HG02938 (cell line): ENCODE data around the gene FGF10.

Source experiments
- ATAC-seq: cut with Tn5 transposase; IDR thresholded peaks from one replicate; pipeline ENCODE4 v1.9.1; 2021; ENCODE audit warnings: mild to moderate bottlenecking, moderate library complexity; ENCODE audit not compliant: unreplicated experiment

FGF10 gene

DNA sequence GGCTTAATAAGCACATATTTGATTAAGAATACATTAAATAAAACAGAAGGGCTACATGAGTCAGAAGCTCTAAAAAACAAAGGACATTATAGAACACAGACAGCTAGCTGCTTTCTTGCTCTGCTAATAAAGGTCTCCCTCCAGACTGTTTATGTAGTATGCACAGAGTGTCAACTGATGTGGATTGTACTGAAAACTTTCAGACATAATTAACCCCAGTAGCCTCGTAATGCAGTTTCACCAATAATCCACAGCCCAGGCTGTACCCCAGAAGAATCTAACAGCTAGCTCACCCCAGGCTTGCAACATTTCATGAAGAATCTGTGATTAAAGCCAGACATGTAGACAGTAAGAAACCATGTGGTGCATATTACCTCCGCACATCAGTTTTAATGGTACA lies 30.8 kb downstream of the FGF10 start:
- ATAC-seq, result no peak

GRCh38 chr5:44356231-44356630 lies 33.0 kb downstream of the FGF10 start:
- no peak for ATAC-seq

GRCh38 chr5:44345871-44346270 lies 43.3 kb downstream of the FGF10 start:
- no peak for ATAC-seq

- no peak for ATAC-seq
Observed at GRCh38 chr5:44336708-44337107, 52.5 kb downstream of the FGF10 start.

GRCh38 chr5:44334622-44335021 lies 54.6 kb downstream of the FGF10 start:
- no peak for ATAC-seq

GRCh38 chr5:44332285-44332971 lies 56.8 kb downstream of the FGF10 start:
- ATAC-seq, result peak; percentile 65

DNA sequence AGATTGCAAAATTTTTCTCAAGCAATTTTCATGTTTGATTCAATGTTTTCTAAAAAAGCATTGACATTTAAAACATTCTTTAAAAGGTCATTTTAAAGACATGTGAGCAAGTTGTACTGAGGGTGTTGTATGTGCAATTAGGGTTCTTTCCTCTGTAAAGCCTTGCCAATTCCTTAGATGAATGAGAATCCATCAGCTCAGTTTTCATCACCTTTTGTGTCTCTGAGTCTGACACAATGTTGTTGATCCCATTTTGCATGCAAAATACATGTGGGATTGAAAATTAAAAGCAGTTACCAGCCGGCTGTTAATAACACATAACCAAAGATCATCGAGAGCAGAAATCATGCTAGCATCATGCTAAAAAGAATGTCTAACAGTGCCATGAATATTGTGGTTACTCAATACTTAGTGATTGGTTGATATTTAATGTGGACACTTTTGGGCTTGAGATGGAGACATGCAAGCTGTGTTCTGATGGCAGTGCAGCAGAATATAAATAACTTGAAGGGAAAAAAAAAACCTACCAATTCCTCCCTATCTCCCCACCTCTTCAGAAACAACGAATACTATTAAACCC lies 57.7 kb downstream of the FGF10 start:
- no peak for ATAC-seq

GRCh38 chr5:44329716-44330115 lies 59.5 kb downstream of the FGF10 start:
- no peak for ATAC-seq

GRCh38 chr5:44321144-44321725 lies 68.0 kb downstream of the FGF10 start:
- ATAC-seq, result no peak

DNA sequence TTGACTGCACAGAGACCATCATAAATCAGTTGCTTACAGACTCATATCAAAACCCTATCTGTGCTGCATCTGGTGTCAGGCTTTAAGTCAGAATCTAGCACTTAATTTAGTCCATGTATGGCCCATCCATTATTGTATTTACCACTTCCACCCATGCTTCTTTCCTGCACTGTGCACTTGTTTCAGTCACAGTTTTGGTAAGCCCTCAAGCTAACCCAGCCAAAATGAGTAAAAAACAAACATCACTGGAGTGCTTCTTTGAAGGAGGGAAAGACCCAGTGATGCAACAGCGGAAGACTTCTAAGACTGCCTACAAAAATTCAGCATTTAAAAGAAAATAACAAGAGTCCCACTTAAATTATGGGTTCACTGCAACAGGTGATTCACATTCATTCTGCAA lies 69.0 kb downstream of the FGF10 start:
- no peak for ATAC-seq

DNA sequence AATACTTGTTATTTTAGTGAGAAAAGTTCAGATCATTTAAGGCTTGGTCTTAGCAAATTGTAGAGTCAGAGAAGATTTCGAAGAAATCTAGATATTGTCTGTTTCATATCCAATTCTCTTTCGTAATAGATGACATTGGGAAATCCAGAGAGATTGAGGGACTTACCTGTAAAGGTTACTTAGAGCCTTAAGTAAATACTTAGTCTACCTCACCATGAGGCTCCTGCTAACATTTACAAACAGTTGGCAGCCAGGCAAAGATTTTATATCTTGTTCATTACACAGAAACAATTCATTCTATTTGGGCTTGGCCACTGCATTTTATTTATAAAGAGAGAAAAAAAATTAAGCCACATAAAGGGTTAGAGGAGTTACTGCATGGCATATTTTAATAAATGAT lies 70.3 kb downstream of the FGF10 start:
- no peak for ATAC-seq

DNA sequence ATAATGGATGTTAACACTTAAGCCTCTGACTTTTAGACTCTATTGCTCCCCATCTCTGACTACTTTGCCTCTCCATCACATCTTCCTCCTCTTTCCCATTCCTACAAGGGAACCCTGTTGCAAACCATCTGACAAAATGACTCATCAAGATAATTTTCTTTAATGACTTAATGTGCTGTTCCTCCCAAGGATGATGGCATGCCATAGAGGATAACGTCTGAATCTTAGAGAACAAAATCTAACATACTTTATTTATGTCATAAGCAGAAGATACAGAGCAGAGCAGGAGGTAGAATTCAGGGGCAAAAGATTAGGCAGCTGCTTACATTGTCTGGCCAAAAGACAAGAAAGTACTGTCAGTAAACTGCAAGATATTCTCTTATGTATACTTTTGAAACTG lies 76.8 kb downstream of the FGF10 start:
- ATAC-seq, result no peak

DNA sequence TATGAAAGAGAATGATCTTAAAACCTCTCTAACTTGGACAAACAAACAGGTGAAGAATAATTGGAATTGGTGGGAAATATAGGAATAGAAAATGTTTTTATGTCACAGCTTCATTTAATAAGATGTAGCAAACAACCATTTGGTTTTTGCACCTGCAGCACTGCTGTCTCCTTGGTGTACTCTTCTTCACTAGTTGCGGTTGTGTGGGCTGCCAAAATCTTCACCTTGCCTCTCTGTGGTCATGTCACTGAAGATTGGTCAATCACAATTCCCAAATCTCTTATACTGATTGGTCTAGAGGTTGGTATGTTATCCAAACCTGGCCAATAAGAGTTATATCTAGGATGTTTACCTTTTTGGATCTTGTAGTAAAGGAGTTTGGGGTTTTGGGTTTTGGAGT lies 88.7 kb downstream of the FGF10 start:
- ATAC-seq, result no peak

GRCh38 chr5:44299394-44299793 lies 89.8 kb downstream of the FGF10 start:
- ATAC-seq, result no peak

DNA sequence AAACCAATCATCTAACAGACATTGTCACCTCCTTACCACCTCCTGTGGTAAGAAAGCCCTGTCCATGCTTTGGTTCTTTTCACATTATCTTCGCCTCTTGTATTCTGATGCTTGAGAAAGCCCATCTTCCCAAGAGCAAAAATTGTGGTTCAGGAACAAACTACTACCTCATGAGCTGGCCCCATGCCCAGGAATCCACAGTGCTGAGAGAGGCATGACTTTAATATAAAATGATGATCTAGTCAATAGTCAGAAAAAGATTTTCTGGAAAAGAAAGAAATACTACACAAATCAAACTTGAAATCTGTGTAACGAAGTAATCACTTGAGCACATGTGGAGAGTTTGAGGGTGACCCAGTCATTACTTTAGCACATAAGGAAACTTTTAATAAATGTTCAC lies 94.7 kb downstream of the FGF10 start:
- ATAC-seq, result no peak

GRCh38 chr5:44292736-44293135 lies 96.5 kb downstream of the FGF10 start:
- no peak for ATAC-seq

DNA sequence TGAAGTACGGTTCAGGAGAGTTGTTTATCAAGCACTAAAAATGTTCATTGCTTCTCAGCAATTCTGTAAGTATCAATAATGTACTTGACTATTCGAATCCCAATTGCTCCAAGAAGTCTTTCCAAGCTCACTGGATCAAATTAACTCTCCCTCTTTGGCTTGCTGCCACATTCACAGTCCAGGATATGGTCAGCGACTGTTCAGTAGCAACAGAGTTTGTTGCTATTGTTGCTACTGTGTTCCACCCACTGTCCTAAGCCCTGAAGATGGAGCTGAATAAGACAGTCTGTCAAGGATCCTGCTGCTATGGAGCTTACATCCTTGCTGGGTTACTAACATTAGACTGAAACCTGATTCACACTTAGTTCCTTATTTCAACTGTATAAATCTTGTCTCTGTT lies 110.8 kb downstream of the FGF10 start:
- ATAC-seq, result no peak

DNA sequence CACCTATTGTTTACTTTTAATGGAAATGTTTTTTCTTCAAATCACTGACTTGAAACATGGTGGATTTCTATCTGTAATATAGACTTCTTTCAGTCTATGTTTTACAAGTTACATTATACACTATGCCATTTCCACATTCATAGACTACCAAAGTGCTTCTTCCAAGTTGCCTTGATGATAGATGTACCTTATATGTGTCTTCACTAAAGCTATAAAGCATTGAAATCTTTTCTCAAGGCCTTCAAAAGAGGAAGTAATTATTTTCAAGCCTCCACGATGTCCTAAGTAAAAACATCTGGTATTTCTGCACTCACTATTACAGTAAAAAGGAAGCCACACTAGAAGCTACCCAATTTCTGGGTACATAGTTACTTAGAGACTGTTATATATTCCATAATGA lies 113.3 kb downstream of the FGF10 start:
- ATAC-seq, result no peak

DNA sequence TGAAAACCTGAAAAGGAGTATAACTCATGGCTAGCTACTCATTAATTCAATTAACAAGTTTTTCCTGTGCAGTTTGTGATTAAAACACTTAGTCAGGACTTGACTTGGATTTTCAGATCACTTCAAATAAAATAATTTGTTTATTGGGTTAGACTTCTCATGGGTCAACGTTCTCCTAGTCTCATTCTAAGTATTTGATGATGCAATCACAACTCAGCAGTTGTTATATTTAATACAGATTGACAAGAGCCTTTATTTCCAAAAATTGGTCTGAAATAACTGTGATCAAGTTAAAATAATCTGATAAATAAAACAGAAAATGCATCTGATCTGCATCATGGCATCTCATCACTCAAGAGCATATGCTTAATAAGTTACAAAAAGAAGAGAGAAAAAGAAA lies 113.9 kb downstream of the FGF10 start:
- no peak for ATAC-seq

DNA sequence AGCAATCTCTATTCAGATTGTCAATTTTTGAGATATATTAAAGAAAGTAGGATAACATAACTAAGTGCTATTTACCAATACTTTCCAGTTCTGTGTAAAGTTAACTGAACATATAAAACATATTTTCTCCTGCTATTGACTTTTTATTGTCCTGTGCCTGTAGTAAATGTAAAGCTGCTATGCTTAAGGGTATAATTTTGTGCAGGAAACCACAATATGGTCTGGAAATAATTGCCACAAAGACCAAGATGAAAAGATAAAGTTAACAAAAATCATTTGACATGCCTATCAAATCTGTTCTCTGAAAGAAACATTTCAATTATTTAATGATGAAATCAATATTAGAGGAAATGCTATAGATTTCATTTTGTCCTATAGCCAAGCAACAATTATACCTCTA lies 121.3 kb downstream of the FGF10 start:
- ATAC-seq, result no peak

GRCh38 chr5:44266882-44267576 lies 122.2 kb downstream of the FGF10 start:
- ATAC-seq, result no peak

- no peak for ATAC-seq
Observed at GRCh38 chr5:44265713-44266112, 123.5 kb downstream of the FGF10 start.
